G401 (cell line): ENCODE measurements around the gene DAP. TPM values are rescaled to one million over a fixed set of nuclear protein-coding genes. Genes with fewer than 3 reads are reported as not detected.

Experiments
- DNase-seq: peaks from one replicate; pipeline ENCODE4 v3.0.0-alpha.2; 2015; ENCODE audit warnings: low spot score
- in situ Hi-C: cut with HindIII; loops from 2 replicates; pipeline ENCODE4 v1.10.0; 2016; ENCODE audit warnings: low sequenced_read_pairs, mixed read lengths
- total RNA-seq: library from RNA; depleted of rRNA; stranded (reverse); fragments of >200 nt; shearing (Covaris generic); gene quantifications from 2 replicates; pipeline ENCODE4 v1.2.3, GENCODE V29; 2014

Gene DAP
- total RNA-seq, 1 experiment from 2014 or later, result 10.4 TPM

DNA sequence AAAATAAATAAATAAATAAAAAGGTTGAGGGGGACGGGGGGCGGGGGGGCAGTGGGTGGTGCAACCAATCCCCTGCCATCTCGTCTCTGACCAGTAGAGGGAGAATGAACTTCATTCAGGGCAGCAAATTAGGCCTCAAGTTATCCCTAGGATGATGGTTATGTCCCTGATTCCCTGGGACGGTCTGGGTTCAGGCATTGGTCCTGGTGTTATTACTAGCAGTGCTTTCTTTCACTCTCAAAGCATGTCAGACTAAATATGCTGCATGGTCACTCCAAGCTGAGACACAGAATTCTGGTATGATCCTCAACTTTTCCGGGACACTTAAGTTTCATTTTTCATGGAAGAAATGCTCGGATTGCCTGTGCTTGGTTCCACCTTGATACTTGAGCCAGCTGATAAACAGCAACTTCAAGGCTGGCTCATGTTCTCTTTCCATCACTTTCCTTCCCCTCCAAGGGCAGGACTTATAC, 59.4 kb downstream of the DAP start:
- peak; percentile 29 for DNase-seq
- in situ Hi-C loops, result no loop called here

DNA sequence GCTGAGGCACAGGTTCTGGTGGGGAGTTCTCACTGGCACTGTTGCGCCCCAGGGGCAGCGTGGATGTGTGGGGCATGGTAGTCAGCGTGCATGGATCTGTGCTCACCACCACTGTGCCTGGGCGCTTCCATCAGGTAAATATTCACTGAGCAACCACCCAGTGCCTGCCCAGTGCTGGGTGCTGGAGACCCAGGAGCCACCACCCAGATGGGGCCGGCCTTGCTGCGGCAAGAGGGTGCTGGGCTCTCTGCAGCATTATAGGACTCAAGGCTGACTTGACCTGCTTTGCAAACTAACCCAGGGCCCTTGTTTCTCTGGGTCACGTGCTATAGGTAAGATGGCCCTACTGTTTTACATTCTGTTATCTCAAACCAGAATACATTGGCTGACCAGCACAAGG, 60.5 kb downstream of the DAP start:
- no peak for DNase-seq
- in situ Hi-C loops, result no loop called here

DNA sequence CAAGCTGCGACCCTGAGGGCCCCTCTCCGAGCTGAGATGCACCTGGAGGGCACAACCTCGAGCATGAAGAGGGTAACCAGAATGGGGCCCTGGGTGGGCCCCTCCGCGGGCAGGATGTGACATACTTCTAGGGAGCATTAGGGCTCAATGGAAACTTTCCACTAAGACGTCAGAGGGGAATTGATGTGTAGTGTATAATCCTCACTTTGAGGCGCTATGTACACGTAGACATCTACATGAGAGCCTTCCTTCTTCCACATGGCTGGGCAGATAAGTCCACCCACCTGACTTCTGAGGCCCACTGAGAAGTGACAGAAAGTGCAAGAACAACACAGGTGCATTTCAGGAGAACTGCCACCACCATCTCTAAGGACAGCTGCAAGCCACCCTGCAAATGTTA, 61.0 kb downstream of the DAP start:
- in situ Hi-C loops, result no loop called here
- DNase-seq, result no peak

DNA sequence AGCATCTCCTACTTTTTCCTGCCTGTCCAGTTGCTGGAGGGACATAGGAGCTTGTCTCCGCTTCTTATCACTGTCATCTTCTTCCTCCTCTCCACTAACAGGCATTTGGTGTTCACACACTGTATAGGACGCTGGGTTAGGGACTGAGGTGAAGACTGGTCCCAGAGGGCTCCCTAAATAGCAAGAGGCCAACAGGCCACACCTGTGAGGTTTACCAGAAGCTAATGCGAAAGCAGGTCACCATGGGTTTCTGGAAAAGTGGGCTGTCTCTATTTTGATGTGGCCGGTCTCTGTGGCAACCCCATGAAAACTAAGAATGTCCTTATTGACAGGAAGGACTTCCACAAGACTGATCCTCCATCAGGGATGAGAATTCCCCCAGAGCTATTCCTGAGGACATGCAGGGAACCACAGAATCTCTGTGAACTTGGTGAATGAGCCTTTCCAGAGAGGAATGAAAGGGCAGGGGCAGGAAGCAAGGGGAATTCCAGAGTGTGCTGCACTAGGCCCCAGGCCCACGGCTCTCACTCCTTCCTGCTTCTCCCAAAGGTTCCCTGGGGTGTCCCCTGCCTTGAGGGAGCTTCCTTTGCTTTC, 61.7 kb downstream of the DAP start:
- in situ Hi-C loops, result no loop called here

DNA sequence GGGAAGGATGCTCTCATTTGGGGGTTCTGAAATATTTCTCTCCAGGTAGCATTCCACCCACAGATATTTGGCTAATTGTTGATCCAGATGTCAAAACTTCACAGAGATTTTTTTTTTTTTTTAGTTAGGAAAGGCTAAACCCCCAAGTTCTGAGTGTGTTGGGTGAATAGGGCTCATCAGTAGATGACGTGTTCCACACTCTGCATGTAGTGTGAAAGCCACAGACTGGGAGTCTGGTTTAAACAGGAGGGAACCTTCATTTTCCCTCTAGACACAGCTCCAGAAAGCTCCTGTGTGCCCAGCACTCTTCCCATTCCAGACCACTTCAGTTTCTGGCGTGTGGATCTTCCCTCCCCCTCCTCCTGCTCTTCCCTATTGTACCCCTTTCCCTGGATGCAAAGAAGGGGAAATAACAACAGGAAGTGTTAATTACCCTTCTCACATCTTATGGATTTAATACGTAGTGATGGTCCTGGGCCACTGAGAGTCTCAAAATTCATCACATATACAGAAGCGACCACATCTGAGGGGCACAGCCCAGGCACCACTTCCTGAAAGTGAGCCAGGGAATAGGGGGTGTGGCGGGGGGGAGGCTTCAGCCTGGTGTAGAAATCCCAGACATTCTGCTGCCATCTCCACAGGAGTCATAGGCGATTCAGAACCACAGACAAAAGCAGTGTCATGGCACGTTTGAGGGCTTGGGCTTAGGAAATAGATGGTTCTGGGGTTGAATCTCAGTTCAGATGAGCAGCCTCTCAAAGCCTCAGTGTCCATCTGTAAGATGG, 65.1 kb downstream of the DAP start:
- in situ Hi-C loops, result no loop called here
- DNase-seq, result no peak

More for the DNA sequence above, 61.7 kb downstream of the DAP start:
- DNase-seq, result no peak

DNA sequence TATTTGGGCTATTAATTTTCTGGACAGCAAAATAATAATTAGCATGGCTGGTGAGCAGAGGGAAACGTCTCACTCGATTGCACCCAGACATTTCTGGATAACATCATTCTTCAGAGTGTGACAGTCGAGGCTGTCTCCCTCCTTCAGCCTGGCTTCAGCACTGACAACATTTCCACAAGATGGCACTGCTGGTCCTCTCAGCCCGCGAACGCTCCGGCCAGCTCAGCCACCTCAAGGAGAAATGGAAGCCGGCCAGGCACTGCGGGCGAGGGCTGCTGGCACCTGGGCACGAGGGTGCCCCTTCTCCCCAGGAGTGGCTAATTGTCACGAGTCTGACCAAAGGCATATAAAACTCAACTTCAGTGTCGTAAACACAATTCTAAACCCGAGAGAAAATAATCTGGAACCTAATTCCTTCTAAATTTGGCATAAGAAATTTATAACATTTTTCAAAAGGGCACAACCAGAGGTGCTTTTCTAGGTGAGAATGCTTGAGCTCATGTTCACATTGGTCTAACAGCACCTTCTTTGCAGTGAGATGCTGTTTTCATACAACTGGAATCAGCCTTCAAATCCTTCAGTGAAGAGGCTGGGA, 65.9 kb downstream of the DAP start:
- in situ Hi-C loops, result no loop called here
- peak; percentile 88 for DNase-seq

DNA sequence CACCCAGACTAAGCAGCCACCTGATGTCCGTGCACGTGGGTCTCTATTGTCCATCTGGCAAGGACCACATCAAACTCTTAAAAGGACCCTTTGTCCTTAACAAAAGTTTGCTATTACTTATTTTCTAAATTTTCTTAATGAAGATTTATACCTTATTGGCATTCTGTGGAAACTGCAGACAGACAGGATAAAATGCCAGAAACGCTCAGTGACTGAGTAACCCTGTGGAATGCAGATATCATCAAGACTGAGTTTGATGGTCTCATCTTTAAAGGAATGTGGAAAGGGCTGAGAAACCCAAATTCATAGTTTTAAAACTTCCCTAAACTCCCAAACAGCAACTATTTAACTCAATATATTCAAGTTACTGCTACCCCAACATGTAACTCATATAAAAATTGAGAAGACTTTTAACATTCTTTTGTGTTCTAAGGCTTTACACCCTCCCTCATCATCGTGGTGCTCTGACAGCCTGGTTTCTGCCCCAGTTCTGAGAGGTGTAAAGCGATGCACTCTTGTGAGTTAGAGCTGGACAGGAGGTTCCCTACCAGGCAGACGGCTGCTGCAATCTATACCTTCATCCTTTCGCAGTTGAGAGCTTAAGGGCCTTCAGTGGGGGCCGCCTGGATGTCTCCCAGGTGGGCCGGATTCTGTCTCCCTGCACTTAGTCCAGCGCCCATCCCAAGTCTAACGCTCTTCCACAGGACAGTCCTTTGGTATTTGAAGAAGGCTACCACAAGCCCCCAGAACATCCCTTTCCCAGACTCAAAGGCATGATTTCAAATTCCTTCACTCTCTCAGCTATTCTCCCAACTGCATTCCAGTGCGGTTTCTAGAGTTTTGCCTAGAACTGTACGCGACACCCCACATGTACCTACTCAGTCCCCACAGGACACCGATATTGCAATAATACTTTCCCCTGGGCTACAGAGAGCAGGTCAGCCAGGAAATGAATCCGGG, 68.9 kb downstream of the DAP start:
- in situ Hi-C loops, result no loop called here

DNA sequence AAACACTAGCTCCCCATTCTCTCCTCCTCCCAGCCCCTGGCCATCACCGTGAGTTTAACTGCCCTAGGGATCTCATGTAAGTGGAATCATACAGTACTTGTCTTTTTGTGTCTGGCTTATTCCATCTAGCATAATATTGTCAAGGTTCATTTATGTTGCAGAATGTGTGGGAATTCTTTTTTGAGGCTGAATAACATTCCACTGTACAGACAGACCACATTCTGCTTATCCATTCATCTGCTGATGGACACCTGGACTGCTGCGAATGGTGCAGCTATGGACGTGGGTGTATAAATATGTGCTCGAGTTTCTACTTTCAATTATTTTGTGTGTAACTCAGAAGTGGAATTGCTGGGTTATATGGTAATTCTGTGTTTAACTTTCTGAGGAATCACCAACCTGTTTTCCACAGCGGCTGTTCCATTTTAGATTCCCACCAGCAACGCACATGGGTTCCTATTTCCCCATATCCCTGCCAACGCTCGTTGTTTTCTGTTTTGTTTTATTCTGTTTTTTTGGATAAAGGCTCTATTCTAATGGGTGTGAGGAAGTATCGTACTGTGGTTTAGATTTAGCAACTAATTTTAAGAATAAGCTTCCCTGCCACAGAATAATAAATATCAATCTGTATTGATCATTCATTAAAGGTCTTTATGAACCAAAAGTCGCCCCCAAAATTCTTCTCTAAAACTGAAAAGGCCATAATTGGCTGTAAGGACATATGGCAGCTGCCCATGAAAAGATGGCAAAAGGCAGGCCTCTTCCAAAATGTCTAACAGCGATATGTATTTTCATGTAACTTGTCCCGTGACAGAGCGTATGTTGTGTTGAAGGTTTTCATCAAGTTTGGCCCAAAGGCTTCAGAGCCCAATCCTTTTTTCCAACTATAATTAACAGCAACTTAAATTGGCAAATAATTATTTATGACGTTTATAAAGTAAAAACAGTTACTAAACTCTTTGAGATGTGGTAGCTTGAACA, 70.3 kb downstream of the DAP start:
- DNase-seq, result no peak
- in situ Hi-C loops, result no loop called here

More for the DNA sequence above, 68.9 kb downstream of the DAP start:
- DNase-seq, result no peak

DNA sequence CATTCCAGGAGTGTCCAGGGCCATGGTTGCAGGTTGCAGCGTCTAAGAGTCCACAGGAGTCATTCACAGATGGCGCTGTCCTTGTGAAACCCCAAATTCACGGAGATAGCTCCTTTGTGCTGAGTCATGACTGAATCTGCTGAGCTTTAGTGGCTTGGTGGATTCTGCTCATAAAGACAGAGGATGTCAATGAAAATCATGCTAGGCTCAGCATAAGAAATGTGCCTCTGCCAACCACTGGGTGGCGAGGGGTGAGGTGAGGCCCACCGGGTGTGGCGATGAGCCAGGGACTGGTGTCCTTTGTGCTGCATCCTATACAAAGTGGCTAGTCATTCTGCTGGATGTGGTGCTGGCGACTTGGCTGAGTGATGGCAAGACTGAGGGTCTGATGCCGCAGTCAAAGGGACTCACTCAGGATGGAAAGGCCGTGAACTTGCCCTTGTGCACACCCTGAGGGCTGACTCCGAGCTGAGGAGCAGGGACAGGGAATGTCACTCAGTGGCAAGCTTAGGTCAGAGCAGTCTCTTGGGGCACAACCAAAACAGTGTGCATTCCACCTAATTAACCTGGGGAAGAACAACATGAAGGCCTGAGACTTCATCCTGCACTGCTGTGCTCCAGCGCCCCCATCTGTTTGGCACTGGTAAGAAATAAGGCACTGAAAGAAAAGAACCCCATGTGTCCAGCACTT, 71.5 kb downstream of the DAP start:
- in situ Hi-C loops, result loop anchor here (5.0 kb wide), 1 partner anchor 43 kb away; no protein-coding TSS in a partner anchor
- peak; percentile 11 for DNase-seq

DNA sequence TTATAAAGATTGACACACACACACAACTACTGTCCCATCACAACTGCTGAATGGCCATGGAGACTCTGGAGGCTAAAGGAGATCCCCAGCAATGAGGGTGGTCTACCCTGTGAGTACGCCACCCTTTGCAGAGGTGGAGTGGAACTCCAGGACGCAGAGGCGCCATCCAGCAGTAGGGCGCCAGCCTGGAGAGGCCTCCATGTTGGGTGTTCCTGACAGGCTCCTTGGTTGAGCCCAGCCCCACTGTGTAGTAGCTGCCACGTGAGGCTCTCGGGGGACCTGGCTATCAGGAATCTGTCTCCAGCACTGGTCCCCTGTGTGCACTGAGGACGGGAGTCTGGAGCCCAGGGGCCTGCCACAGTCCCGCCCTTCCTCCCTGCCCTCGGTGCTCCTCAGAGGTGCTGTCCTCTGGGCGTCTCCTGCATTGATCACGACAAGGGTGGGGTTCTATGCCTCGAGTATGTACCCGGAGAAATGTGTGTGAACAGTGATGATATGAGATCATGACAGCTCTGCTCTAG, 72.3 kb downstream of the DAP start:
- in situ Hi-C loops, result loop anchor here (5.0 kb wide), 1 partner anchor 44 kb away; no protein-coding TSS in a partner anchor
- DNase-seq, result no peak

DNA sequence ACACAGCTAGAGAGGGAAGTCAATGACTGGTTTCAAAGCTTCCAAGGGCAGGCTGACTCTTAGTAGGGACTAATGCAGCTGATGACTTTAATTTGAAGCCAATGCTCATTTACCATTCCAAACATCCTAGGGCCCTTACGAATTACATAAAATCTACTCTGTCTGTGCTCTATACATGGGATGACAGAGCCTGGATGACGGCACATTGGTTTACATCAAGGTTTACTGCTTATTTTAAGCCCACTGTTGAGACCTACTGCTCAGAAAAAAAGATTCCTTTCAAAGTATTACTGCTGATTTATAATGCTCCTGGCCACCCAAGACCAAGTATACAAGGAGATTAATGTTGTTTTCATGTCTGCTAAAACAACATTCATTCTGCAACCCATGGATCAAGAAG, 74.1 kb downstream of the DAP start:
- in situ Hi-C loops, result loop anchor here (5.0 kb wide), 1 partner anchor 45 kb away; no protein-coding TSS in a partner anchor
- no peak for DNase-seq

DNA sequence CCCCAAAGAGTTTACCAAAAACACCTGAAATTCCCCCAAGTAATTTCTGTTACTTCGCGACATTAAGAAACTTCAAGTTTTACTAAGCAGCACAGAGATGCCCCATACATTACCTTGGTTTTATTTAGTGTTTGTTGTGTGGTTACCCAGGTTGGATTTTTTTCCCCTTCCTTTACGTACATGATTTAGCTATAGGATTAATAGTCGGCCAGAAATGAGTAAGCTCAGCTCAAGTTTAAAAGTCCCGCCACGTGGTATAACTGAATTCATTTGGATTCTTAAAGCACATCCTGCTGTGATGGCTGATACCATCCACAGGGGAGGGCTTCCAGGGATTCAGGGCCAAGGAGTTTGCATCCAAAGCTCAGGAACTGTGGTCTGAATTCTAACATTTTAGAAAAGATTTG, 75.9 kb downstream of the DAP start:
- DNase-seq, result no peak
- in situ Hi-C loops, result loop anchor here (5.0 kb wide), 1 partner anchor 47 kb away; no protein-coding TSS in a partner anchor

DNA sequence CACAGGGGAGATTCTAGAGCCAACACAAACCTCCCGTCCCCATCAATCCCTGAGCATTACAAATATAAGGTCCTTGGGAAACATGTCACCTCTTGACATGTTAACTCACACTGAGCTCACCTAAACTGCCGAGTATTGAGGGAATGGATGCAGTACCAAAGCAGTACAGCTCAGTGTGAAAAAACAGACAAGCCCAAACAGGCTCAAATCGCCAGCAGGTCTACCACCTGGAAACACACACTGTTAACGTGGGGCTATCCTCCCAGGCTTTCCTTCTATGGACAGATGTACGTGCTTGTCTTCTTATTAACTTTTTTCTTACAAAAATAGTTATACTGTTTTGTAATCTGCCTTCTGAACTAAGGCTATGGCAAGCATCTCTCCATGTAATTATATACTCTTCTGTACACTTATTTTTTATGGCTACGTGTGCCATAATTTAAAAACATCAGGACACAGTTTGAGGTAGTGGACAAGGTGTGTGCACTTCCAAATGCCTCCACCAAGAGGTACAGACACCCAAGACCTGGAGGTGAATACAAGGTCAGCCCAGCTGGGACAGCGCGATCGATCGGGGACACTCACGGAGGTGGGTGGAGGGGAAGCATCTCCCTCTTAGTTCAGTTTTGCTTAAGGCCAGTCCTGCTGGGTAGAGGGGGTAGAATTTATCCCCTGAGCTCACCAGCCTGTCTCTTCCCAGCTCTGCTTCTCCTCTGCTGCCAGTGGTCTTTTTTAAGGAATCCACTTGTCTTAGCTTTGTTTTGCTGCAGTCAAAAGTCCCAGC, 76.5 kb downstream of the DAP start:
- in situ Hi-C loops, result loop anchor here (5.0 kb wide), 1 partner anchor 48 kb away; no protein-coding TSS in a partner anchor
- DNase-seq, result no peak

DNA sequence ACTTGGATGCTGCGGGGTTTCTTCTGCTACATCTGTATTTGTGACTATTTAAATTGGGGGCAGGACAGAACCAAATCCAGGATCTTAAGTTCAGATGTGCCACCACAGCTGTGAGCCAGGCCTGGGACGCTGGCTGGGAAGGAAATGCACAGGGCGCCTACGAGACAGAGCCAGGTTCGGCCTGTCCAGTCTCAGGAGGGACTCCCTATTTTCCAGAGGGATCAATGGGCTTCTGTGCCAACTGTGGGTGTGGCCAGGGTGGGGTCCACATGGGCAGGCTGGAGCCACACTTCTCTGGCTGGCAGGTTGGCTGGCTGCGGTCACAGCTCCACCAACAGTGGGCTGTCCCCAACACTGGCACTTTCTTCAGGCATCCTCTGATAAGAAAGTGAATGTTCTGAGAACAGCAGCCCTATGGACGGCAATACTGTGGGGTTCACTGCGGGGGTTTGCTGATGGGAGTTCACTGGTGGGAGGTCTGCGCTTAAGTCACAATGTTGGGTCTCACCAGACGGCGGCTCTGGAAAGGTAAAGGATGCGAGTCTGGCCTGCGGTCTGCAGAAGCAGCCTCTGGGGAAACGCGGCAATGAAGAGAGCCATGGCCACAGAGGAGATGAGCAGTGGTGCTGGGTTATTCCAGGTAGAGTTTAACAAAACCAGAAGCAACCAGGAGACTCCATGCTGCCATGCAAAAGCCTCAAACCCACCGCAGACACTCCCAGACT, 78.1 kb downstream of the DAP start:
- in situ Hi-C loops, result no loop called here
- no peak for DNase-seq

DNA sequence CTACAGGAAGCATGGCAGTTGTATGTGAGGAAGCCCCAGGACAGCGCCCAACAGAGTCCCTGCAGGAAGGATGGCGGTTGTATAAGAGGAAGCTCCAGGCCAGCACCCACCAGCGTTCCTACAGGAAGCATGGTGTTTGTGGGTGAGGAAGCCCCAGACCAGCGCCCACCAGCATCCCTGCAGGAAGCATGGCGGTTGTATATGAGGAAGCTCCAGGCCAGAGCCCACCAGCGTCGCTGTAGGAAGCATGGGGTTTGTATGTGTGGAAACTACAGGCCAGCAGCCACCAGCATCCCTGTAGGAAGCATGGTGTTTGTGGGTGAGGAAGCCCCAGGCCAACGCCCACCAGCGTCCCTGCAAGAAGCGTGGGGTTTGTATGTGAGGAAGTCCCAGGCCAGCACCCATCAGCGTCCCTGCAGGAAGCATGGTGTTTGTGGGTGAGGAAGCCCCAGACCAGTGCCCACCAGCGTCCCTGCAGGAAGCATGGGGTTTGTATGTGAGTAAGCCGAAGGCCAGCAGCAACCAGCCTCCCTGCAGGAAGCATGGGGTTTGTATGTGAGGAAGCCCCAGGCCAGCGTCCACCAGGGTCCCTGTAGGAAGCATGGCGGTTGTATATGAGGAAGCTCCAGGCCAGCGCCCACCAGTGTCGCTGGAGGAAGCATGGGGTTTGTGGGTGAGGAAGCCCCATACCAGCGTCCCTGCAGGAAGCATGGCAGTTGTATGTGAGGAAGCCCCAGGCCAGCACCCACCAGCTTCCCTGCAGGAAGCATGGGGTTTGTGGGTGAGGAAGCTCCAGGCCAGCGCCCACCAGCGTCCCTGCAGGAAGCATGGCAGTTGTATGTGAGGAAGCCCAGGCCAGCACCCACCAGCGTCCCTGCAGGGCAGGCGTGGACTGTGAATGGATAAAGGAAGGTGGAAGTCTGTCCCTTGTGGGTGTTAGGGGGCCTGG, 79.0 kb downstream of the DAP start:
- no peak for DNase-seq
- in situ Hi-C loops, result no loop called here
